ENCODE measurements around the gene CLPTM1L.

DNA sequence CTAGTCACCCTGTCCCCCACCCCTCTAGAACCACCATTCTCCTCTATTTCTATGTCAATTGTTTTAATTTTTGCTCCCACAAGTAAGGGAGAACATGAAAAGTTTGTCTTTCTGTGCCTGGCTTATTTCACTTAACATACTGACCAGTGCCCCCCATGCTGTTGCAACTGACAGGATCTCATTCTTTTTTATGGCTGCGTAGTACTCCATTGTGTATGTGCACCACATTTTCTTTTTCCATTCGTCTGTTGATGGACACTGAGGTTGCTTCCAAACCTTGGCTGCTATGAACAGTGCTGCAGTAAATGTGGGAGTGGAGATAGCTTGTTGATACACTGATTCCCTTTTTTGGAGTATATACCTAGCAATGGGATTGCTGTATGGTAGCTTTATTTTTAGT lies 42.6 kb downstream of the CLPTM1L start:
- TF ChIP-seq EZH2 (IDR thresholded peaks at IDR 0.05): no peak
- TF ChIP-seq POLR2AphosphoS5 (IDR thresholded peaks at IDR 0.05; ENCODE audit: borderline replicate concordance, low read depth, low read length): no peak
- TF ChIP-seq FOXP2 (optimal IDR thresholded peaks at IDR 0.05; ENCODE audit: control extremely low read depth, extremely low read length, insufficient read depth): no peak
